ENCODE measurements around the gene ARSJ. TPM values are rescaled to one million over a fixed set of nuclear protein-coding genes. Genes with fewer than 3 reads are reported as not detected.

ARSJ gene
- total and polyA plus RNA-seq, 7 donors = 0.03 to 0.35 (median 0.21) TPM

DNA sequence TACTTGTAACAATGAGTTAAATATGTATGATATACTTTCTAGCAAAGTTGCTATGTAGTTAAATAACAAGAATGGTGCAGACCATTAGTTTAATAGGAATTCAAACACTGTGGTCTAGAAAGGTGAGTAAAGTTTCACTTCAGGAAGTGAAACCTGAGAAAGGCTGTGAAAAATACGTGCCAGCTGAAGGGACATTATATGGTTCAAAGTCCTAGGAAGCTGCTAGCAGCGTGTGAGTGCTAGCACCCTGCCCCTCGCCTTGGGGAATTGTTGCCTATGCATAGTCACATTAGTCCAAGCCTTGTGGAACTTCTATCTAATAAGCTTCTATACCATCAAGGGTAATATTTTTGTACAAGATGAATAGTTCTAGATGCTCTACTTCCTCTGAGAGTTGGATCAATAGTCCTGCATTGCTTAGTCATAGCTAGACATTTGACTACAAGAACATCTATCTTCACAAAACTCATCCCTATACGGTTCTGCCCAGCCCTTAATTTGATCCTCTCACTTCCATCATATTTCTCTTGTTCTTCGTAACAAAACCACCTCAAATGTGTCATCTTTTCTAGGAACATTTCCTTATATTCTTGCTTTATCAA, 45.8 kb upstream of the ARSJ start:
- Histone ChIP-seq H3K27ac (no peak overlapping the region), H3K4me3 (no peak overlapping the region), H3K36me3 (ENCODE audit: insufficient read depth in 1 of 2, low read depth in 1 of 2) (no peaks in the 10 kb centered on the region), H3K4me1 (no peaks in the 10 kb centered on the region), H3K9me3 (no peaks in the 10 kb centered on the region), H3K27me3 (ENCODE audit: insufficient read depth in 3 of 3, low read length in 2 of 3) (no peaks in the 10 kb centered on the region)
- WGBS, 3 donors = 72 to 76% (median 74%) methylated on average over 5 of the region's 5 CpGs
- intact Hi-C loops (cut with DNase I) = no loop called here
- DNase-seq = no peak
- TF ChIP-seq CTCF (IDR thresholded peaks at IDR 0.05) = no peak
- no peak for ATAC-seq

GRCh38 chr4:114021451-114021850, 42.0 kb upstream of the ARSJ start:
- intact Hi-C loops (cut with DNase I) = no loop called here
- Histone ChIP-seq H3K36me3 (ENCODE audit: insufficient read depth in 1 of 2, low read depth in 1 of 2) (no peaks in the 10 kb centered on the region), H3K27ac (no peak overlapping the region), H3K9me3 (no peaks in the 10 kb centered on the region), H3K27me3 (ENCODE audit: insufficient read depth in 3 of 3, low read length in 2 of 3) (no peaks in the 10 kb centered on the region), H3K4me1 (no peaks in the 10 kb centered on the region), H3K4me3 (no peak overlapping the region)
- 47 to 54% (median 48%) methylated on average over 3 of the region's 3 CpGs for WGBS, 3 donors
- TF ChIP-seq CTCF (IDR thresholded peaks at IDR 0.05) = no peak
- ATAC-seq (no peak), DNase-seq (no peak)

- TF ChIP-seq CTCF (IDR thresholded peaks at IDR 0.05) = no peak
- Histone ChIP-seq H3K36me3 (ENCODE audit: insufficient read depth in 1 of 2, low read depth in 1 of 2) (no peaks in the 10 kb centered on the region), H3K27me3 (ENCODE audit: insufficient read depth in 3 of 3, low read length in 2 of 3) (no peaks in the 10 kb centered on the region), H3K4me1 (no peaks in the 10 kb centered on the region), H3K9me3 (no peaks in the 10 kb centered on the region), H3K27ac (no peak overlapping the region), H3K4me3 (no peak overlapping the region)
- intact Hi-C loops (cut with DNase I) = no loop called here
- ATAC-seq (no peak), DNase-seq (no peak)
- WGBS, 3 donors = 84 to 92% (median 89%) methylated on average over 1 of the region's 1 CpG
Observed at GRCh38 chr4:114019969-114020358, 40.5 kb upstream of the ARSJ start.

- intact Hi-C loops (cut with DNase I) = no loop called here
- Histone ChIP-seq H3K27ac (no peak overlapping the region), H3K36me3 (ENCODE audit: insufficient read depth in 1 of 2, low read depth in 1 of 2) (no peaks in the 10 kb centered on the region), H3K9me3 (no peaks in the 10 kb centered on the region), H3K27me3 (ENCODE audit: insufficient read depth in 3 of 3, low read length in 2 of 3) (no peaks in the 10 kb centered on the region), H3K4me1 (no peaks in the 10 kb centered on the region), H3K4me3 (no peak overlapping the region)
- no peak for TF ChIP-seq CTCF (IDR thresholded peaks at IDR 0.05)
- WGBS, 3 donors = 40 to 42% (median 40%) methylated on average over 2 of the region's 2 CpGs
- no peak for ATAC-seq
- DNase-seq = no peak
Observed at GRCh38 chr4:114019276-114019968, 40.0 kb upstream of the ARSJ start.

All from psoas muscle (tissue), 8 donors.